HCT116 (cell line): ENCODE measurements around the gene RAI1. TPM values are rescaled to one million over a fixed set of nuclear protein-coding genes. Genes with fewer than 3 reads are reported as not detected.
A peak's percentile ranks its signal among the peaks of the same experiment; 100 is the strongest.

Experiments used
- ATAC-seq: fragments of 200-7000 bp; cut with Tn5 transposase; 2 replicates; pipeline ENCODE4 v1.9.1; 2020; ENCODE audit warnings: mild to moderate bottlenecking, moderate library complexity
- BruUV-seq: library from RNA; stranded (reverse); fragments of 400-500 nt; replicated peaks from 2 replicates; lab custom pipeline; 2021; lab: Mats Ljungman, UMichigan
- CTCF ChIA-PET: fragments of 300-600 bp; sonication (Branson Sonifier 250); formaldehyde crosslinking; loops from one replicate; lab custom pipeline; 2021; ENCODE audit warnings: antibody characterized with exemption; lab: Charles Lee
- POLR2A ChIA-PET: fragments of 300-600, 350-600 bp; sonication (Branson Sonifier 250); formaldehyde crosslinking; loops from one replicate; lab custom pipeline; 2021; ENCODE audit warnings: antibody characterized with exemption; lab: Charles Lee
- RAD21 ChIA-PET, 2 experiments: fragments of 300-600 bp; sonication (Branson Sonifier 250); formaldehyde crosslinking; loops; one replicate each; lab custom pipeline; 2023; ENCODE audit warnings: low total read pairs in 2 of 2; ENCODE audit not compliant: uncharacterized antibody in 2 of 2, unreplicated experiment in 2 of 2, low non-redundant PET in 1 of 2; lab: Charles Lee
- DNase-seq: peaks from one replicate; pipeline ENCODE4 v3.0.0-alpha.2; 2010; ENCODE audit warnings: low read depth, low spot score
- H2AFZ ChIP-seq: fragments of 200-600 bp; shearing (Covaris generic), sonication (generic); 2 replicates; pipeline ENCODE4 v1.6.1; 2017; ENCODE audit warnings: low read depth, mixed run types, mixed read lengths, antibody characterized with exemption, low read length; ENCODE audit not compliant: poor library complexity, severe bottlenecking
- H3K27ac ChIP-seq: 2 replicates; pipeline ENCODE4 v1.5.1; 2012; ENCODE audit warnings: low read depth, low read length
- H3K27me3 ChIP-seq: fragments of 200-600 bp; sonication (generic); 2 replicates; pipeline ENCODE4 v1.6.1; 2016; ENCODE audit warnings: mixed run types, low read length, mixed read lengths; ENCODE audit not compliant: insufficient read depth
- H3K36me3 ChIP-seq, 2 experiments: fragments of 200-500 bp in 1 of 2; fragments of 200-600 bp in 1 of 2; sonication (Bioruptor generic) in 1 of 2; sonication (generic) in 1 of 2; 2 replicates each; pipeline versions ENCODE4 v1.5.1 to v1.6.1; 2014 to 2016; ENCODE audit warnings: low read length in 2 of 2, inconsistent platforms in 1 of 2, mixed read lengths in 1 of 2, mixed run types in 1 of 2; ENCODE audit not compliant: insufficient read depth in 2 of 2, control insufficient read depth in 1 of 2
- H3K4me1 ChIP-seq, 2 experiments: fragments of 200-600 bp in 1 of 2; sonication (generic) in 1 of 2; 2 replicates each; pipeline versions ENCODE4 v1.5.1 to v1.6.1; 2012 to 2017; ENCODE audit warnings: low read length in 2 of 2, inconsistent platforms in 1 of 2, mild to moderate bottlenecking in 1 of 2, mixed read lengths in 1 of 2, mixed run types in 1 of 2, moderate library complexity in 1 of 2; ENCODE audit not compliant: insufficient read depth in 2 of 2, control insufficient read depth in 1 of 2
- H3K4me2 ChIP-seq: fragments of 200-600 bp; sonication (generic); 2 replicates; pipeline ENCODE4 v1.6.1; 2017; ENCODE audit warnings: mixed run types, low read length, mixed read lengths
- H3K4me3 ChIP-seq, 2 experiments: fragments of 200-600 bp in 1 of 2; sonication (generic) in 1 of 2; replicated peaks in 1 of 2; 2 replicates each; pipeline ENCODE4 v1.5.1; 2011 to 2016; ENCODE audit warnings: low read length in 2 of 2, control low read depth in 1 of 2, low read depth in 1 of 2, mild to moderate bottlenecking in 1 of 2, mixed read lengths in 1 of 2, mixed run types in 1 of 2
- H3K79me2 ChIP-seq: fragments of 200-600 bp; sonication (generic); 2 replicates; pipeline ENCODE4 v1.6.1; 2017; ENCODE audit warnings: mild to moderate bottlenecking, mixed run types, low read length, moderate library complexity, mixed read lengths; ENCODE audit not compliant: insufficient read depth
- H3K9ac ChIP-seq: fragments of 200-600 bp; sonication (generic); 2 replicates; pipeline ENCODE4 v1.6.1; 2016; ENCODE audit warnings: low read length, mixed read lengths
- H3K9me2 ChIP-seq: fragments of 200-600 bp; sonication (generic), shearing (Covaris generic); 2 replicates; pipeline ENCODE4 v1.6.1; 2017; ENCODE audit warnings: mixed run types, mild to moderate bottlenecking, moderate library complexity; ENCODE audit not compliant: insufficient read depth
- H3K9me3 ChIP-seq, 2 experiments: fragments of 200-500 bp in 1 of 2; fragments of 200-600 bp in 1 of 2; sonication (Bioruptor generic) in 1 of 2; sonication (generic) in 1 of 2; 2 replicates each; pipeline ENCODE4 v1.6.1; 2014 to 2017; ENCODE audit warnings: low read length in 2 of 2, mixed read lengths in 2 of 2, inconsistent platforms in 1 of 2, low read depth in 1 of 2, mild to moderate bottlenecking in 1 of 2, mixed run types in 1 of 2, moderate library complexity in 1 of 2; ENCODE audit not compliant: control insufficient read depth in 1 of 2, insufficient read depth in 1 of 2
- H4K20me1 ChIP-seq: fragments of 200-600 bp; sonication (generic), shearing (Covaris generic); 2 replicates; pipeline ENCODE4 v1.6.1; 2017; ENCODE audit warnings: mixed run types, mild to moderate bottlenecking, moderate library complexity; ENCODE audit not compliant: insufficient read depth
- CTCF ChIP-seq, 3 experiments: fragments of 200-600 bp in 1 of 3; sonication (generic) in 1 of 3; IDR thresholded peaks in 2 of 3; conservative IDR thresholded peaks in 1 of 3; 2 replicates each; pipeline ENCODE4 v1.5.1; 2012 to 2017; ENCODE audit warnings: low read depth in 2 of 3, low read length in 2 of 3, antibody characterized with exemption in 1 of 3, borderline replicate concordance in 1 of 3, control low read depth in 1 of 3, mild to moderate bottlenecking in 1 of 3, mixed read lengths in 1 of 3, mixed run types in 1 of 3, moderate library complexity in 1 of 3; ENCODE audit not compliant: insufficient read depth in 1 of 3
- EZH2 ChIP-seq: fragments of 200-600 bp; sonication (generic); IDR thresholded peaks from 2 replicates; pipeline ENCODE4 v1.6.1; 2017; ENCODE audit warnings: antibody characterized with exemption, mixed run types
- JUND ChIP-seq: IDR thresholded peaks from 2 replicates; pipeline ENCODE4 v1.6.1; 2012
- MAX ChIP-seq: IDR thresholded peaks from 2 replicates; pipeline ENCODE4 v1.6.1; 2012
- POLR2A ChIP-seq: IDR thresholded peaks from 2 replicates; pipeline ENCODE4 v1.7.0; 2011; ENCODE audit warnings: borderline replicate concordance; ENCODE audit not compliant: insufficient read depth, insufficient read length; ENCODE audit errors: extremely low read depth
- RAD21 ChIP-seq: IDR thresholded peaks from 2 replicates; pipeline ENCODE4 v1.6.1; 2012; ENCODE audit warnings: low read depth, mild to moderate bottlenecking
- REST ChIP-seq: IDR thresholded peaks from 2 replicates; pipeline ENCODE4 v1.6.1; 2012; ENCODE audit warnings: low read depth
- SP1 ChIP-seq: IDR thresholded peaks from 2 replicates; pipeline ENCODE4 v1.6.1; 2012; ENCODE audit warnings: low read depth
- intact Hi-C: fragments of 100-400 bp; cut with micrococcal nuclease; formaldehyde crosslinking; loops from 2 replicates; pipeline ENCODE4 v1.10.0; 2022
- total RNA-seq: library from RNA; stranded (reverse); gene quantifications from one replicate; pipeline ENCODE4 v1.2.1, GENCODE V29; 2021; ENCODE audit not compliant: unreplicated experiment

Gene RAI1
- total RNA-seq, 1 experiment from 2014 or later, result 38.5 TPM

DNA sequence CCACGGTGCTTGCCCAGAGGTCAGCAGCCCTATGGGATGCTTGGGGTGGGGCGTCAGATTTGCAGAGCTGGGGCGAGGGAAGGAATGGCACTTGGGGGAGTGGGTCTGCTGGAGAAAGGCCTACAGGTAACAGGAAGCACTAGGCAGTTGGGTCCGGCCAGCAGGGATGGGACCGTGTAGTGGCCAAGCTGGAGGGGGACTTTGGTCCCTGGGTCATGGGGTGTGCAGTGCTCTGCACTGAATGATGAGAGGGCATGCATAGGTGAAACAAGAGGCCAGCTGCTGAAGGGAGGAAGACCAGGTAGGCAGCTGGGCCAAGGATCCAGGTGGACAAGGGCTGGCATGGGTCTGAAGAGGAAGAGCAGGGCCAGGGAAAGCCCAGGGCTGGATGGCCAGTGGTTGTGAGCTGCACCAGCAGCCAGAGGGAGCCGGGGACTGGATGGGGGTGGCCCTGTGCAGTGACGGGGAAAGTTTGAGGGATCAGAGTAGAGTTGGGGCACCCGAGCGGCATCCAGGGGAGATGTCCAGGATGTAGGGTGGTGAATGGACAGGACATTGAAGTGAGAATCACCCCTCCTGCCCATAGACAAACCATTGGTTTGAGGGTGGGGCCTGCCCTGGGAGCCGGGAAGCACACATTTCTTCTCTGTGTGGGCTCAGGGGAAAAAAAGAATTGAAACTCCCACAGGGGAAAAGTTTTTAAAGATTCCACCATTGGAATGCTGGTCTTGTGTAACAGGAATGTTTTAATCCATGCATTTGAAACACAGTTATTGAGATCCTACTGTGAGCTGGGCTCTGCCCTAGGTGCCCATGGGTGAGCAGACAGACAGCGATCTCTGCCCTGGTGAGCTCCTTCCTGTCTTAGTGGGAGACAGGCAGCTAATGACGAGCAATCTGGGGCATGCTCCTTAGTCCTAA is 25.1 kb downstream of the RAI1 start:
- ChIA-PET CTCF (no interaction called here), RAD21 (no interaction called here)
- H3K9me3 ChIP-seq, result no peaks in the 10 kb centered on the region
- no peaks in the 10 kb centered on the region for H3K9me2 ChIP-seq
- no peak overlapping the region for H3K9ac ChIP-seq
- ATAC-seq (no peak), DNase-seq (no peak)
- no peak overlapping the region for H3K4me2 ChIP-seq
- H3K4me3 ChIP-seq, result no peak overlapping the region
- H3K36me3 ChIP-seq, result peaks cover 3 to 17% of the 10 kb centered on the region in 2 experiments; a peak in 2 of 4 replicates
- H4K20me1 ChIP-seq, result no peaks in the 10 kb centered on the region; the same call in 1 of the 2 replicates
- no peak overlapping the region for H2AFZ ChIP-seq
- H3K27me3 ChIP-seq, result no peaks in the 10 kb centered on the region
- BruUV-seq, result no TSS peak
- peaks cover 29 to 60% of the 10 kb centered on the region in 2 experiments for H3K4me1 ChIP-seq
- TF ChIP-seq CTCF (IDR thresholded peaks at IDR 0.05 in 2 of 3, conservative IDR thresholded peaks at IDR 0.05 in 1 of 3; ENCODE audit: borderline replicate concordance in 1 of 3, insufficient read depth in 1 of 3, low read depth in 2 of 3, low read length in 2 of 3) (peak in 1 of 3 experiments; percentile 16; a peak in 1 of 6 replicates), EZH2 (no peak)
- TF ChIP-seq, all 23 proteins: peak for 1
- no peak overlapping the region for H3K27ac ChIP-seq
- POLR2A ChIA-PET, result interaction anchor here (1.9 kb wide), 1 partner anchor 12 kb away, joined by 6 read pairs; no protein-coding TSS in a partner anchor
- H3K79me2 ChIP-seq, result peaks cover 95% of the 10 kb centered on the region
- intact Hi-C loops, result no loop called here

- no peaks in the 10 kb centered on the region for H3K9me2 ChIP-seq
- ChIA-PET CTCF (no interaction called here), RAD21 (interaction anchor here in 1 of 2 experiments (0.9 kb wide), 1 partner anchor 15 kb away, joined by 3 read pairs; no protein-coding TSS in a partner anchor), POLR2A (no interaction called here)
- no peak overlapping the region for H3K9ac ChIP-seq
- BruUV-seq, result no TSS peak
- H3K36me3 ChIP-seq, result peaks cover 3 to 12% of the 10 kb centered on the region in 2 experiments; a peak in 2 of 4 replicates
- peak overlapping the region; percentile 84; the same call in 1 of the 2 replicates for H3K27ac ChIP-seq
- DNase-seq, result no peak
- intact Hi-C loops, result no loop called here
- H4K20me1 ChIP-seq, result no peaks in the 10 kb centered on the region; the same call in 1 of the 2 replicates
- no peaks in the 10 kb centered on the region for H3K9me3 ChIP-seq
- H3K4me3 ChIP-seq, result no peak overlapping the region
- peaks cover 39 to 62% of the 10 kb centered on the region in 2 experiments for H3K4me1 ChIP-seq
- H2AFZ ChIP-seq, result no peak overlapping the region
- H3K79me2 ChIP-seq, result peaks cover 95% of the 10 kb centered on the region
- no peak for ATAC-seq
- no peak overlapping the region for H3K4me2 ChIP-seq
- H3K27me3 ChIP-seq, result no peaks in the 10 kb centered on the region
- no peak for TF ChIP-seq RAD21
- no peak for TF ChIP-seq REST
- TF ChIP-seq CTCF (IDR thresholded peaks at IDR 0.05 in 2 of 3, conservative IDR thresholded peaks at IDR 0.05 in 1 of 3; ENCODE audit: borderline replicate concordance in 1 of 3, insufficient read depth in 1 of 3, low read depth in 2 of 3, low read length in 2 of 3), result no peak
- TF ChIP-seq JUND, result no peak
- TF ChIP-seq SP1, result no peak
- TF ChIP-seq POLR2A, result no peak
- TF ChIP-seq MAX, result no peak
These were observed 27.0 kb downstream of the RAI1 start for GRCh38 chr17:17708295-17708694.
